RCC 7860 (cell line): ENCODE measurements around the gene RSPH1.

Experiments used
- DNase-seq: peaks from one replicate; pipeline ENCODE4 v3.0.0-alpha.2; 2015; ENCODE audit warnings: low spot score
- FAIRE-seq: peaks from 2 replicates; lab custom pipeline; 2012; peaks lifted over from hg19 to GRCh38; lab: Jason Lieb, UNC

The RSPH1 gene

DNA sequence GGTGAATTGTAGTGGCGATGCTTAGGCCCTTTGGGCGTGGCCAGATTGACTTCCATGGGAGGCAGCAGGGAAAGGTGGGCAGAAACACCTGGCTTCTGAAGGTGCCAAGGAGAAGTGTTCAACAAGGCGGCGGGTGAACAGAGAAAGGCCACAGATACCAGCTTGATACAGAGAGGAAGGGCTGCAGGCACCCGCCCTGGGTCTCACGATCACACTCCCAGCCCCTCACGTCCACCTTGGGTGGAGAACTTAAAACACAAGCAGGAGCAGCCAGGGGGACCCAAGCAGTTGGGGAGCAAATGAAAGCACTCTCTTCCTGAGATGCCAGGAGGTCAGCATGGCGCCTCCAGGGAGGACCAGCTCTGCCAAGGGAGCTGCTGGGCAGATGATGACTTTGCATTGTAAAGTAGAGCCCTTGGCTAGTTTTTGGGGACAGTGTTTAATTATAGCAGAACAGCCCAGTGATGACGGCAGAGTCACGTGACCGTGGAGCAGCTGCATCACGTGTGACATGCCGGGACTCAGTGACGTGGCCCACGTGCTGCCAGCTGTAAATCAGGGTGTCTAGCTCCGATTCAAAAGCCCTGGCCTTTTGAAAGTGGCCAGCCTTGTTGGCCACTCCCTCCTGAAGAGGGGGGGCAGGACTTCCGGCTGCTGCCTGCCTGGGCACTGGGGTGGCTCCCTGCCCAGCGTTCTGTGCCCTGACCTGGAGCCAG lies 36.6 kb upstream of the RSPH1 start:
- FAIRE-seq (no peak), DNase-seq (no peak)

- FAIRE-seq: no peak
- no peak for DNase-seq
Measured at GRCh38 chr21:42531771-42532170, 35.7 kb upstream of the RSPH1 start.

DNA sequence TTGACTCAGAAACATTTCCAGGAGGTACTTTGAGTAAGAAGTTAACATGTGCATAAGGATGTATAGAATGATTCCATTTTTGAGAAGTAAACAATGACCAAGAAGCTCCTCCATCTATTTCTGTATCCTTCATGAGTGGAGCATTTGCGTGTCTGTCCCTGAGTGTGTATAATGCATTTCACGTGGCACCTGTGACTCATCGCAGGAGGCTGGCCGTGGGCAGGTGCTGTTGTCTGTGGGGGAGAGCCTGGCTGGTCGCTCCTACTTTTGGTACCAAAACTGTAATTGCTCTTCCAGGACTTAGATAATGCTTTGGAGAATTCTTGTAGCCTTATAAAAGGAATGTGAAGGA lies 34.1 kb upstream of the RSPH1 start:
- FAIRE-seq: no peak
- DNase-seq: no peak

DNA sequence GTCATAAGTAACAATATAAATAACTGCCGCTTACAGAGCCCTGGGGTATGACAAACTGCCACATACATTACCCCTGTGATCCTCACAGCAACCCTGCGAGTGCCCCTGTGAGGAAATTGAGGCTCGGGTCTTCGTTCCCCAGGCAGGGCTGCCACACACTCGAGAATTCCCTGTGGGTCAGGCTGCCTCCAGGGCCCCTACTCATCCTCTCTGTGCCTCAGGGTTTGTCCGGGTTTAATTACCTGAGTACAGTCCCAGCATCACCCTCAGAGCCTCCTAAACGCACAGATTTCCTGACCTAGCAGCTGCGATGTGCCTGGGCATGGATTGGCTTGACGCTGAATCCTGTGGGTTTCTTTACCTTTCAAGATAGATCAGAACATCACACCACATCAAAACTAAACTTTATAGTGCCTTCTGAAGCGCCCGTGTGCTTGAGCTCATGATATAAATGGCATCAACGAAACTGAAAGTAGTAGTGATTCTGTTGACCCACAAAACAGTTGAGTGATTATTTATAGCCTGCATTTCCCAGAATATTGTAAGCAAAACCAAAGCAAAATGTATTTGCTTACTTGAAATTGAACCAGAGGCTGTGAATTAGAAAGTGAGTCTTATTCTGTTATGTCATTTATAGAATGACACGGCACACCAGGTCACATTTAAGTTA lies 31.6 kb upstream of the RSPH1 start:
- FAIRE-seq (no peak), DNase-seq (no peak)

DNA sequence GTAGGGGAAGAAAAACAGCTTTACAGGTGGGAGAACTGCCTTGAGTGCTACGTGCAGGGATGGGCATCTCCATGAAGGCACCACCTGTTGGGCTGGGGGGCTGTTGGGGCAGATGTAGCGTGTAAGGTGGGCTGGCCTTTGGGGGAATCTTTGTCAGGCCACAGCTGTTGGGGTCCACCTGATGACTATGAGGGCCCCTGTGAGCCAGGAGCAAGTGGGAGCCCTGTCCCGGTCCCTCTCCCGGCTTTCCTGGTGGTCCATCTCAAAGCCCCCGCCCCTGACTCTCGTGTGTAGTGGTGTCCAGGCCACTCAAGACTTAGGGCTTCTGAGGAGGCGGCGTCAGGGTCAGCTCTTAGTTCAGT lies 31.1 kb upstream of the RSPH1 start:
- FAIRE-seq (no peak), DNase-seq (no peak)

- no peak for FAIRE-seq
- DNase-seq: no peak
Measured at GRCh38 chr21:42526379-42526727, 30.3 kb upstream of the RSPH1 start.

DNA sequence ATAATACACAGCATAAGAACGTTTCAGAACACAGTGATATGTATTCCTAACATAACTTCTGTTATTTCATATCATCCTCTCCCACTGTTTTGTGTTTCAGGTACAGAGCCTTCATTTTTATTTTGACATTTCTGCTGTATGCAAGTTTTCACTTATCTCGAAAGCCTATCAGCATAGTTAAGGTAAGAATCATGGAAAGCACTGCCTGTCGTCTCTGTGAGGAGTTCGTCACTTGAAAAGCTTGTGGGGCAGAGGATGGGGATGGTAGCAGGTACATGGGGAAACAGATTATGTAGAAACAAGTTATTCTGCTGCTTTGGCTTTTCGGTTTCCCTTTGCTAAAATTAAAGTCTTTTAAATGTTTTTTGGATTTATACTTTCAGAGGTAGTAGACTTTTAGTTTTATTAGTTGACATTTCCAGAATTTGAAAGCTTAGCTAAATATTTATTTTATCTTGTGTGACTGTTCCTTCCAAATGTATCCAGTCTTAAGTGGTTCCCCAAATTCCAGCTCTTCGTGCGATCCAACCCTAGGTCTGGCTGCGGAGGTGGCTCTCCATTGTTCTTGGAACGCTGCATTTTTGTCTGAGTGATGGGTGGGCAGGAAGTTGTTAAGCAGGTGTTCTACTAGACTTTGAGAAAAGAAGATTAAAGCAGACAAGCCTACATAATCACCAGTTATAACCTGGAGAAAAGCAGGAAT lies 29.8 kb upstream of the RSPH1 start:
- DNase-seq (no peak), FAIRE-seq (no peak)

- no peak for FAIRE-seq
- no peak for DNase-seq
Measured at GRCh38 chr21:42525029-42525581, 29.1 kb upstream of the RSPH1 start.

DNA sequence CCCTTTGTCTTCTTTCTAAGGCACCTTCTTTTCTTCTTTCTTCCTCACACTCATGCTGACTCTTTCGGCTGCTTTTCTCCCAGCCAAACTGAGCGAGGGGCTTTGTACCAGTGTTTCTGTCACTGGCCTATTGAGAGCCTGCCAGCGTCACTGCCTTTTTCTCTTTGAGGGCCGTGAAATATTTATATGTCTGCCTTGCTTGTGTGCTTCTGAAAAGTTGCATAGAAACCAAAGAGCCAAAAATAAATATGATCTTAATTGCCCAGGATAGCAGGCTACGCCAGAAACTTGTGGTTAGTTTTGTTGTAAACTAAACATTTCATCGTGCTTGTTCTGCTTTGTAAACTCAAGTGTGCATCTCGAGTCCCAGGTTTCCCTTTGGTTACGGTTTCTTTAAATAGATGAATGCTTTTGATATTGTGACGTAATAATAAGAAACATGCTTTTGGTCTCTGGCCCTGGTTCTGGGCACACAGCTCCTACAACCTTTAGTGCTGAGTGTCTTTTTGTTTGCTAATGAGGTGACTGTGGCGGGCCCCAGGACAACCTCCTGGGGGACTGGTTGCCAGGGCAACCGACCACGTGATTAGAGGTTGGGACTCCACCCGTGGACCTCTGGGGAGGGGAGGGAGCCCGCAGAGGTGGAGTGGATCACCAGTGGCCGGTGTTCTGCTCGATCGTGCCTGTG lies 28.5 kb upstream of the RSPH1 start:
- FAIRE-seq (no peak), DNase-seq (no peak)

DNA sequence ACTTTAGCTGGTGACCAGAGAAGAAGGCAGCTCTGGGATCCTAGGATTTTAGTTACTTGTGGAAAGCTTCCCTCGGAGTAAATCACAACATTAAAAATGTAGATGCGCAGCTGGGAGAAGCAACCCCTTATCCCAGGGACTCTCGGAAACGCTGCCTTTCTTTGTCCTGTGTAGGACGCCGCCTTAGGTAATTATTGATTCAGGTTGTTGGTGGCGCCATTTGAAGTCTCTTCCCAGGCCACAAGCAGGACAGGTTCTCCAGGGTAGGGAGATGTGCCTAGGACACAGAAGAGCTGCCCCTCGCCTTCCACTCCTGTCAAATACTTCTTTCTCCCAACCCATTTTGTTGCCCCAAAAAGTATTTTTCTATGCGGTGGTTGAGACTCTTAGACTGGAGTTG lies 27.9 kb upstream of the RSPH1 start:
- FAIRE-seq (no peak), DNase-seq (no peak)

DNA sequence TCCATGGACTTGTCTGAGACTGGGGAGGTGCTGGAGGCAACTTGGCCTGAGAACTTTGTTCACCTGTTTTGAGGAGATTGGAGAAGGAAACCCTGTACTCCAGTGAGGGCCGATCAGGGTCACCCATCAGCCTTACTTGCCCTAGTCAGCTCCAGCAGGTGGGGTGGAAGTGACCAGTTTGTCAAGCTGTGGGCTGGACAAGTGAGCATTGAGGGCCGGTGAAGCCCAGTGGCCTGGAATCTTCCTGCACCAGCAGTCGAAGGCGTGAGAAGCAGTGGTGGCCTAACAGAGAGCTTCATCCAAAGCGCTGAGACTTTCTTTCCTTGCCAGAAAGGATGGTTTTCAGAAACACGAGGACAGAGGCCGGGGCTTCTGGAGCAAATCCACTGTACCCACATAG lies 27.2 kb upstream of the RSPH1 start:
- FAIRE-seq (no peak), DNase-seq (no peak)

DNA sequence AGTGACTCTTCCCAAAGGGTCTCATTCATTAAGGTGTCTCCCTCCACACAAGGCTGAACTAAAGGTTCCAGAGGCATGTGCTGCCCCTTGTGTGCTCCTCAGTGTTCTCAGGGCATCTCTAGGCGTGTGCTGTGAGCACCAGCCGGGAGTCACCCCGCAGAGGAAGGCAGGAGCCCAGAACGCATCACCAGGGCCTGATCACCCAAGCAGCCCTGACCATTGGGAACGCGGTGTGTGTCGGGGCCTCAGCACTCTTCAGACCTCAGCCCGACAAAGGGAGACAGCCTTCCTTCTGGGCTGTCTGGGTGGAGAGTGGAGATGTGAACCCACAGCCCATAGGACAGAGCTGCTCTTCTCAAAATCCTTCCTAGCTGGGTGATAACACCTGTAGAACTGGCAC lies 26.7 kb upstream of the RSPH1 start:
- DNase-seq (no peak), FAIRE-seq (no peak)

DNA sequence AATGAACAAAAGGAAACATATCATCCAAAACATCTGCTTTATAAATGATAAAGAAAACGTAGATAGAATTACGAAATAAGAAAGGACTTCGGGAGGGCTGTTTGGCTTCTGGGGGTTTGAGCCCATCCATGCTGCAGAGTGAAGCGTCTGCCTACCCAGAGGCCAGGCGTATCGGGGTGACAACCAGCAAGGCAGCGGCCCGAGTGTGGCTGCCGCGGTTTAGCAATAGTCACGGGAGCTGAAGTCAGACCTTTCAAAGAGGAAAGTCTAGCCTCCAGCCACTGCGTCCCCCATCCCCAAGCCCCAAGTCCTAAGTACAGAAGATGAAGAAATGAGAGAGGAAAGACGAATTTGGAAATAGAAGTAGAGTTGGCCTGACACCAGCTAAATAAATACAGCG lies 26.2 kb upstream of the RSPH1 start:
- FAIRE-seq: no peak
- DNase-seq: no peak

GRCh38 chr21:42521805-42522204 lies 25.8 kb upstream of the RSPH1 start:
- no peak for DNase-seq
- FAIRE-seq: no peak

DNA sequence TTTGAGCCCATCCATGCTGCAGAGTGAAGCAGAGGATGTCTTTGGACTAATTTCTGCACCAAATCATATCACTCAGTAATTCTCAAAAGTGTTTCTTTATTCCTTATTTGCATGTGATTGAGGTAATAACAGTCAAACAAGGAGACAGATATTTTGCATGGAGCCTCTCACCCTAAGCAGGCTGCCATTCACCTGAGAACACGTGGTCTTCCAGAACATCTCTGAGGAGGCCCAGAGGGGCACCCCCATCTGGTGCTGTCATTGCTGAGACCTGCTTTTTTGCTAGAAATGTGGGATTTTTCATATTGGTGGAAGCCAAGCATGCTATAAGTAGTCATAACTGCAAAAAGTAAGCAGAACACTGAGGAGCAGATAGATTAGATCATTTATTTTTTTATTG lies 25.4 kb upstream of the RSPH1 start:
- FAIRE-seq (no peak), DNase-seq (no peak)

DNA sequence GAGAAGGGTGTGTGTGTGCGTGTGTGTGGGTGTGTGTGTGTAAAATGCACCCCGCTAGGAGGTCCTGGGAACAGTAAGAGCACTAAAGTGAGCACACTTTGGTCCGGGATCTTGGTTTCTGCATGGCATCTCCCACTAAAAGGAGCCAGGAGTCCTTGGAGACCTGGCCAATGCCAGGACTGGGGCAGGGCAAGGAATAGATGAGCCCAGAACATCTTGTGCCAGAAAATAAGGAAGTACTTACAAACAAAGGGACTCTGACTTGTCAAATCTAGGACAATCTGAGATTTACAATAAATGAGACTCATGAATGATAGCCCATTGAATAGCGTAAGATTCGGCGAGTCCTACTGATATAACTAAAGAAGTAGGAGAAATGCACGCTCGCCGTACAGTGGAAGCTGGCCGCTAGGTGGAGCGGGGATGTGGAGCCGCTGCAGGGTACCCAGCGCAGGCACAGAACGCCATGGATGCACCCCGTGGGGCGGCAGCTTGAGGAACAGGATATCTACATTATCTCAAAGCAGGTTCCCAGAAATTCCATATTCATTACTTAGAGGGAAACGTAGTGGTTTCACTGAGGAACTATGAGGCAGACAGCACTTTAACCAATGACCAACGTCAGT lies 24.7 kb upstream of the RSPH1 start:
- no peak for DNase-seq
- FAIRE-seq: no peak

DNA sequence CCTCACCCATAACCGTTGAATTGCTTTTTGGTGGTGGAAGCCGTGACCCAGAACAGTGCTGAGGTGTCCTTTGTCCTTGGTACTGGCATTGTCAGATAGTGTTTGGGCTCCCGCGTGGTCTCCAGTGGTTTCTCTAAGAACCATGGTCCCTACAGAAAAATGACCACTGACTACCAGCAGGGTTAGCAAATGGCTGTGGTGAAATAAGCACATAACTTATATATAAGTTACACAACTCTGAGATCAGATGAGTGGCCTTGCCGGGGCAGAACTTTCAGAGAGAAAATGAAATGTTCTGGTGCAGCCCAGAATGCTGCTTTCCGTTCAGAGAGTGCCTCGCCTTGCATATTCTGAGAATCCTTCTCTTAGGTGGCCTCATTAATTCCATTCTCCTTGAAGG lies 22.6 kb upstream of the RSPH1 start:
- DNase-seq: no peak
- no peak for FAIRE-seq

GRCh38 chr21:42518215-42518614 lies 22.2 kb upstream of the RSPH1 start:
- FAIRE-seq: peak; percentile 87

GRCh38 chr21:42515708-42516502 lies 19.9 kb upstream of the RSPH1 start:
- FAIRE-seq: no peak
- peak; percentile 63 for DNase-seq

More at GRCh38 chr21:42518215-42518614, 22.2 kb upstream of the RSPH1 start:
- DNase-seq: peak; percentile 93

DNA sequence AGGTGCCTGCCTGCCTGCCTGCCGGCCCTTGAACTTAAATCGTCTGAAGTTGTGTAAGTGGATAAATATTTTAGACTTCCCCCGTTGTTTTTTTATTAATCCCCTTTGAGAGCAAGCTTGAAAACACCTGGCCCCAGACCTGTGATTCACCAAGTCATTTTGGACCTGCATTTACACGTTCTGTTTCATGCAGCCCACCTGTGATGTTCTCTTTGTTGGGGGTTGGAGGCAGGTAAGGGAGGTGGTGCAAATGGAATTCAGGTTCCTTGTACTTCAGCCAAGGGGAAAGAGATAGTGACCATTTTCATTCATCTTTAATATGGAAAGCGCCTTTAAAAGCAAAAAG lies 18.8 kb upstream of the RSPH1 start:
- FAIRE-seq (no peak), DNase-seq (no peak)
